HG02759 (cell line): ENCODE data around the gene HNRNPA3.
A peak's percentile ranks its signal among the peaks of the same experiment; 100 is the strongest.
"Not testable (repeated sequence)": the region's sequence is repeated elsewhere in the genome, so short reads cannot be mapped to it uniquely, and the experiment has no call there.

Experiments used
- ATAC-seq: cut with Tn5 transposase; IDR thresholded peaks from one replicate; pipeline ENCODE4 v1.9.1; 2021; ENCODE audit warnings: mild to moderate bottlenecking, moderate library complexity; ENCODE audit not compliant: unreplicated experiment

HNRNPA3 gene

DNA sequence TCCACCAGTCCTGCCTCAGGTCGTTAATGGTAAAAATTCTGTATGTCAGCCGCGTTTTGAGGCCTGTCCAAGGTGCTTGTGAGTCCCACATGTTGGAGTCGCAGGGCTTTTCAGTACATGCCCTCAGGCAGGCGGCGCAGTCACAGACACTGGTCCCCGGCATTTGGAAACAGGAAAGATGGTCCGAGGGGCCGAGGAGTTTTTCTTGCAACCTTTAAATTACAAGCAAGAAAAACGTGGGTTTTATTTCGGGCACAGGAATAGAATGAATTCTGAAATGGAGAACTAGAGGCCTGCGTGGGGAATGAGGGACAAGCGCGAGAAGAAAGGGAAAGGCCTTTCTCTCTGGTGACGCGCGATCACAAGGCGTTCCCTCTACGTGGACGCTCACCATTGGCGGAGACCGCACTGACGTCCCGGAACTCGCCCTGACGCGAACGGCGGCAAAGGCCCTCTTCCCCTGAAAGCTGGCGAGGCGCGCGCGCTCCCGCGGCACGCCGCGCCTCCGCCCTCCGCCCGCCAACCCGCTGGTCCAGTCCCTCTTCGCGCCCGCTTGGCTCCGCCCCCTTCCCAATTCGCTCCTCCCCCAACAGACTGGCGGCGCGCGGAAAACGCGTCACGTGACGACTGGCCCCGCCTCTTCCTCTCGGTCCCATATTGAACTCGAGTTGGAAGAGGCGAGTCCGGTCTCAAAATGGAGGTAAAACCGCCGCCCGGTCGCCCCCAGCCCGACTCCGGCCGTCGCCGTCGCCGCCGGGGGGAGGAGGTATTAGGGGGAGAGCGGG lies at the start of gene HNRNPA3:
HNRNPA3 (plus strand) TSS at position 689 of the 785 bp plus-strand sequence; CDS start at position 695, 6 bp downstream.
- peak; percentile 88 for ATAC-seq

DNA sequence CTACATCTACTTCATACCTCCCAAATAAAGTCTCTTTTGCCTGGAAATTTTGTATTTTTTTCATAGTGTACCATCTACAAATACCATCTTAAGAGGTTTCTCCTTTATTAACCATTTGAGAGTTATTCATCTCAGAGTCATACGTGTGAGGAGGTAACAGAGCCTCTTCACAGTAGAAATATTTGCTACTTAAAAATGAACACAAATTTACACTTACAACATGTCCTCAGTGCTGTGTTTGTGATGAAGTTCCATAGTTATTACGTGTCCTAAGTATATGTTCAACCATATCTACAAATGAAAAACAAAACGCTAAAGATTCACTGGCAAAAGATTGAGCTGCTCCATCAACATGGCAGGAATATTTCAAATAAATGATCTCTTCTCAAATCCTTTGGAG lies 48.5 kb upstream of the HNRNPA3 start:
- ATAC-seq: no peak

DNA sequence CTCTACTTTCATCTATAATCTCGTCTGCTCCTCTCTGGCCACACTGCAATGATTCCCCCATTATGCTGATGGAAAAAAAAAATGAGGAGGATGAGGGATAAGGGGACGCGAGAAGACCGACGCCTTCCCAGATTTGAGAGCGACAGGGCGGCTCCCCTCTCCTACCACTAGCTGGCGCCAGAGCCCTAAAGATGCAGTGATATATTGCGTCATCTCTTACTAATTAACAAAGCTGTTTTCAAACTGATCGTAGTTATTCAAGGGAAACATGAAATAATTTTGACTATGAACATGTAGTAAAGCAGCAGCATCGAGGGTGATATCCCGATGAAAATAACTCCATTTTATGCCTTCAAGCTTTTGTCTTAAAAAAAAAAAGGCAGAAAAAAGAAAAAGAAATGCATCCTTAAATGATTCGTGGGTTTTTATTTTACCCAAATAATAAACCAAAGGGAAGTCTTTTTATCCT lies 48.0 kb upstream of the HNRNPA3 start:
- peak; percentile 58 for ATAC-seq

DNA sequence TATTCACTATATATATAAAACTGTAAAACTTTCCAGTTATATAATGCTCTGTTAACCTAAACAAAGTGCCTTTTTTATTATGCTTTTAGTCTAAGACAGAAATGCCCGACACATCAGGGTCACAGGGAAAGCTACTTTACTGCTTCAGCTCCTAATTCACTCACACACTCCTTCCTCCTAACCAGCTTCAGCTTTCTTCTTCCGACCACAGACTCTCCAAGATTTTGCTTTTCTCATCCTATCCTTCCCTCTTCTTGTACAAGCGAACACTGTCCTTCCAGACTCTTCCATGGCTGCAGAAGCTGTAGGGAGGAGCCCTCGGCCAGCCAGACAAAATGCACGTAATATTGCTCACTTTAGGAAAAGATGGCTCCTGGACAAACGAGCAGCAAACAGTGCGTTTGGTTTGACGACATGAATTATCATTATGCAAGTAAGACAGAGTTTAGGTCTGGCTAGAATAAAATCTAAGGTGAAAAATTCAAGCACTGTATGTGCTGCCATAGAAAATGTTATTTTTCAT lies 47.5 kb upstream of the HNRNPA3 start:
- ATAC-seq: no peak

DNA sequence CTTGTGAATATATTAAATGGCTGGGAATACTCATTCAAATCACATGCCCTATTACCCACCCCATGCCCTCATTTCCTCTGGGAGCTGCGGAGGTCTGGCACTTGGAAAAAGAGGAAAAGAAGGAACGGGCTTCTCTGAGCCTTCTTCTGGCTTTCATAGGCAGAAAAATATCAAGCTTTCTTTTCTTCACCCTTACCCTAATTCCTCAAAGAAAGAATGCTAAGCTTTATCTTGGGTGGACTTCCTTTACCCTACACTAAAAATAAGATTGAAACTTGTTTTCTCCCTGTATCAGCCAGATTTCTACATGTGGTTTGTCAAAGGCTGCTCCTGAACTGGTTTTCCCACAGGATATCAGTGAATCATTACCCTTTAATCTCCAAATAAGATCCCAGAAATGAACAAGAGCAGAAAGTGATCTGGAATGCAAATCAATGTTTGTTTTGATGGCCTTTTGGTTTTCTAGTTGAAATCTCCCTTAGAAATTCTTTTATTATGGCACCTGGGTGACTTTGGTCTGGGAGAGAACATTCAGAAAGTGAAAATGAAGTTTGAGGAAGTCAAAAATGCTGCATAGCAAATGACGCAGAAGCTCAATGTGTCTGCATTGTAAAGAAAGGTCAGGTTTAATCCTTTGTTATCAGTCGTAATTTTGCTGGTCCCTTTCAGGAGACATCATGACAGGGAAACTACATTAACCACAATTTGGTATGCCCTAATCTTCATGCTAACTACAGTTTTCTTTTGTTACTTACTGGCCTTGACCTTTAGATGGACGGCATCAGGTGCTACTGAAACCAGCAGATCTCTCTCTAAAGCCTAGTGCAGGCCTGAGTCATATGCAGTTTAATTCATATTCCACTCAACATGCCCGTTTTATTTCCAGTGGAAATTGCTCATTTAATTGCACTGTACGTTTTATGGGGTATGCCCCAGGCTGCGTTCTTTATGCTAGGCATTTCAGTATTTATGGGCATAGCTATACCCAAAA lies 46.6 kb upstream of the HNRNPA3 start:
- peak; percentile 56 for ATAC-seq

DNA sequence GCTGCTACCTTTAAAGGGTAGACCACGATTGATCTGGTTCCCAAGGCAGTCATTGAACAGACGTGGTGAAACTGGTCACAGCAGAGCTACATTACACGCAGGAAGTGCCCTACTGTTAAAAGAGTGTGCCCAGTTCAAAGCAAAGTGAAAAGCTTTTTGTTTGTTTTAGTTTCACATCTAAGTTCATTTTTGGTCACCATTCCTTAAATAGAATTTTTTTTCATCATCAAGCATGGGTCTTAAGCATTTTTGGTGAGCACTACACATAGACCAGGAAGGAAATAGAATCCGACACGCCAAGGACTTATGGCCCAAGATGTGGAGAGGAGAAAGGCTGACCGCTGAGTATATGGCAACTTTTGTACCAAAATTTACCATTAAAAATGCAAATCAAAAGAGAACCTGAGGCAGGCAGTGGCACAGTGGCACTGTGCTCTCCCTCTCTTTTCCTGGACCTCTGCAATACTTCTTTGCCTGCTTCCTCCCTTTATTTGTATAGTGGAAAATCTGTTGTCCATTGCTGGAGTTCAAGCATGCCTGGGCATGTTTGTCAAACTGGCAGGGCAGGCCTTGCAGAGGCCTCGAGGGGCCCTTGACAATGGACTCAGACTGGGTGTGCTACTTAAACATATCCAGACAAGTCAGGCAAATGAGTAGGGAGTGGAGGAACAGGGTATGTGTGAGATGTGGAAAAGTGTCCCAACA lies 42.6 kb upstream of the HNRNPA3 start:
- peak; percentile 68 for ATAC-seq

DNA sequence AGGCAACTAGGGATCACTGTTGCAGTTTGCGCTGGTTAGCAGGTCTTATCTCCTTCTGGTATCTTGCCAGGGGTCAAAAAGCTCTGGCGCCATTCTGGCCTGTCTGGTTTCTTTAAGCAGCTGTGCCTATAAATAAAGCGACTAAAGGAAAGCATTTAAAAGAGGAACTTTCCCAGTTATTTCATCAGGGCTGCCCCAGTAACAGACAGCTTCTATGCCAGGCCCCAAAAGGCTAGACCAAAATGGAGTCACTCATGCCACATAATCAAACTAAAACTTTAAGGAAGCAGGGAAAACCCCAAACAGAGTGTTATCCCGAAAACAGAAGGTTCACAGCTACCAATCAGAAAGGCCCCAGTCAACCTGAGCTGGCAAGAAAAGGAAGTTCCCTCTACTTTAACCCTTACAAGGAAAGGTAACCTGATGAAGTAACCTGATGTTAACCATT lies 41.2 kb upstream of the HNRNPA3 start:
- no peak for ATAC-seq

DNA sequence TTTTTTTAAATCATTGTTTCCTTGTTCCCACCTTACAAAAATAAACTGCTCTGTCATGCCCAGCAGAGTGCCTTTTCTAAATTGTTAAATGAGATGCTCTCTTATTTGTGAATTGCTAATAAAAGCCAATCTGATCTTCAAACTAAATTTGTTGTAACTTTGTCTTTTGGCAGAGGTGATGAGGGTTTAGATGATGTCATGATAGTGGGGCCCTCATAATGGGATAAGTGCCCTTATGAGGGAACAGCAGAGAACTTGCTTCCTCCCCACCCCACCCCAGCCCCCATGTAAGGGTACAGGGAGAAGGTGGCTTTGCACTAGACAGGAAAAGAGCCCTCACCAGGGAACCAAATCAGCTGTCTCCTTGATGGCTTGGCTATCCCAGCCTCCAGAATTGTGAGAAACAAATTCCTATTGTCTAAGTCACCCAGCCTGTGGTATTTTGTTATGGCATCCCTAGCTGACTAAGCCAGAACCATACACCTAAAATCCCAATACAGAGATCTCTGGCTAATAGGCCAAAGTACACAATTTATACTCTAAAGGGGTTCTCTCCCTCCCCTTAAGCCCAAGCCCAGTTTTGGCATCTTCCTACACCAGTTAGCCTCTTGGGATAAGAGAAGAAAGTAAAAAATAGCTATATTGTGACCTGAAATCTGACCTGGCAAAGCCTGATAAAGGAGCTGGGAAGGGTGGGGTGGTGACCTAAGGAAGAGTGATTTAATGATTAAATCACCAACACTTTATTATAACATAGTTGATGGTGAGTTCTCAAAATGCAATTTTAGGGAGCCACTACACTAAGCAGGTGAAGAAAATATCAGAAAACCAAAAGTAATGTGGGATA lies 40.3 kb upstream of the HNRNPA3 start:
- ATAC-seq: no peak

DNA sequence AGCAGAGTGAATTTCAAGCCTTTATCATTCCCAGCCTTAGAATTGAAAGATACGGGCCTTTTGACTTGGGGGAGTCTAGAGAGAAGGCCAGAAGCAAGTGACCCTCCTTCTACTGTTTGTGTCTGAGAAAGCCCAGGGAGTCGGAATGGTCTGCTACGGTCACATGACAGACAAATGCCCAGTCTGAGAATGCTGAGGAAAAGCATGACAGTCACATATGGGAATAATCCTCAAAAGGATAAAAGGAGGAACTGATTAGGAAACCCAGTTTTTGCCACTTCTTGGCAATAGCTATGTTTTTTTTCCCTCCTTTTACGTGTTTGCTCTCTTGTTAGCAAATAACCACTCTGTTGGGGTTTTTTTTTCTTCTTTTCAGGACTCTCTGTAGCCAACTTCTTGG lies 38.1 kb upstream of the HNRNPA3 start:
- ATAC-seq: no peak

DNA sequence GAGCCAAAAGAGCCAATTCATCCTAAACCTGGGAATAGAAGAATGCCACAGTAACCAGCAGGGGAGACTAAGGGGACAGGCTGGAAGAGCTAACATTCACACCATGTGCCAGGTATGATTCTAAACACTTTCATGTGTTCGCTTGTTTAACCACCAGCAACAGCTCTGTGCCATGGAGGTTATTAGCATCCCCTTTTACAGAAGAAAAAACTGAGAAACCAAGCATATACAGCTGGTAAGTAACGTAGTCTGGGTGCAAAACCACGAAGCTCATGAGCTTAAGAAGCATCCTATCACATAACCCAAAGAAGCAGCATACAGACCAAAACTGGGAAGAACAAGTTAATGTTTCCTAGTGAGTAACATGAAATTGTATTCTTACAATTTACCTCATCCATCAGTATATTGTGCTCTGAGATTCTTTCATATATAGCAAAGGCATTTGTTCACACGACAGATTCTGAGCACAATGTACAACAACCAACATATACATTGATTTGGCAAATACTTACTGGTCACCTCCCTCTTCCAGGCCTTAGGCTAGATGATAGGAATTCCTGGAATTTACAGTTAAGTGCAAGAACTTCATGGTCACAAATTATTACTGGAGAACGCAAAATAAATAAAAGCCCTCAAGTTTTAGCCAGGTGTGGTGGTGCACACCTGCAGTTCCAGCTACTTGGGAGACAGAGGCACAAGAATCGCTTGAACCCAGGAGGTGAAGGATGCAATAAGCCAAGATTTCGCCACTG lies 36.5 kb upstream of the HNRNPA3 start:
- no peak for ATAC-seq

DNA sequence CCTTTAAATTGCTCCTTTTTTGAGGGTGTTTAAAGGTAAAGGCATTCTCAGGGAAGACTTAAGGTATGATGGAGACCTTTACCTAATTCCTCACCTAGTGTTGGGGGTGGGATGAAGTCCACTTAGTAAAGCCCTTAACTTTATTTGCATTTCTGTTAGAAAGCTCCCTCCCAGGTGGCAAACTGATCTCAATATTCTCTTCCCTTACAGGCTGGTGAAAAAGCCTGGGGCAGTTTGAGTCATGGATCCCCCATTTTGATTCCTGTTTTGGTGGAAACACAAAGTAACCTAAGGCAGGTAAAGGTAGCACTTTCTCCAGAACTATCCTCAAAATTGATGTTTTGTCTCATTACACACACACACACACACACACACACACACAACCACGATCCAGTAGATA lies 33.8 kb upstream of the HNRNPA3 start:
- no peak for ATAC-seq

DNA sequence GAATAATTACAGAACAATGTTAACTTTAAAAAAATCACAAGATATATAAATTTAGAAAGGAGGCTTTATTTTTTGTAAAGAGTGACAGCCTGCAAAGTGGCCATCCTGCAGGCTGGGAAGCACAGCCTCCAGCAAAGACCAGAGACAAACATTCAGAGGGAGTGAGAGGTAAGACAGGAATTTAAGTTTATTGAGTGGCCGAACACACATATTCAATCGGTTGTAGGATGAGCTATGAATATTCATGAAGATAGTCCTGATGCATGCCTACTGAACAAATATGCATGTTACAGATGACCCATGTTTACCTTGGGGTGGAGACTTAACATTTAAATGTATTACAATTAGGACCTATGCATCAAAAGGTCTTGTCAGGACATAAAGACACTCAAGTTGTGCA lies 33.4 kb upstream of the HNRNPA3 start:
- ATAC-seq: no peak

DNA sequence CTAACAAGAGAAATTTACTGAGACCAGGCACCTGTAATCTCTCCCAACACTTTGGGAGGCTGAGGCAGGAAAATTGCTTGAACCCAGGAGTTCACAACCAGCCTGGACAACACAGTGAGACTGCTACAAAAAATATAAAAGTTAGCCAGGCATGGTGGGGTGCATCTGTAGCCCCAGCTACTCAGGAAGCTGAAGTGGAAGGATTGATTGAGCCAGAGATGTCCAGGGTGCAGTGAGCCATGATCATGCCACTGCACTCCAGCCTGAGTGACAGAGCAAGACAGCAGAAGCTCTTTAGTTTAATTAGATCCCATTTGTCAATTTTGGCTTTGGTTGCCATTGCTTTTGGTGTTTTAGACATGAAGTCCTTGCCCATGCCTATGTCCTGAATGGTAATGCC lies 32.9 kb upstream of the HNRNPA3 start:
- ATAC-seq: not testable (repeated sequence)

DNA sequence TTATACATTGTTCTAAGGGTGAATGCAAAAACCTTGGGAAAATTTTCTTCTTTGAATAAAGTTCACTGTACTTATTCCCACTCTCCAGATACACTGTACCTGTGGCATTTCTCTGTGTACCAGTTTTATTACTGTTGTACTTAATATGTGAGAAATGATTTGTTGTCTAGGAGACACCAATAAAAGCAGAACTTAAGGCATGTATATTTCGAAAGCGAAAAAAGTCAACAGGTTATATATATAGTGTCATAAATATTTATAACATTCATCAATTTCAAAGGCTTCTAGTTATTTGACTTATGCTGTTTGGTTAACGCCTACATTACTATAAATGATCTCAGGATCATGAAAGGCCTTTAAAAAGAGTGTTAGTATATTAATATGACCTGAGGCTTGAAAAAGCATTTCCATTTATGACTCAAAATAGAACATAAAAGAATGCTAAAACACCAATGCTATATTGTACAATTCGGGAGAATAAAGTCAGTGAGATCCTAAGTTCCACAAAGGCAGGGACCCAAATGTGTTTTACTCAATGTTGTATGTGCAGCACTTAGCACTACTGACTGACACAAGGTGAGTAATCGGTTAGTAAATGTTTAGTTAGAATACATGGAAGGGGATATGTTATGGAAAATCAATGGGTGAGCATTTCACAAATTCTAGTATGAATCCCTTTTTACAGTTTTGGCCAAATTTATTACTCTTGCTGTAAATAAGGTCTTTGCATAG lies 32.2 kb upstream of the HNRNPA3 start:
- ATAC-seq: no peak

DNA sequence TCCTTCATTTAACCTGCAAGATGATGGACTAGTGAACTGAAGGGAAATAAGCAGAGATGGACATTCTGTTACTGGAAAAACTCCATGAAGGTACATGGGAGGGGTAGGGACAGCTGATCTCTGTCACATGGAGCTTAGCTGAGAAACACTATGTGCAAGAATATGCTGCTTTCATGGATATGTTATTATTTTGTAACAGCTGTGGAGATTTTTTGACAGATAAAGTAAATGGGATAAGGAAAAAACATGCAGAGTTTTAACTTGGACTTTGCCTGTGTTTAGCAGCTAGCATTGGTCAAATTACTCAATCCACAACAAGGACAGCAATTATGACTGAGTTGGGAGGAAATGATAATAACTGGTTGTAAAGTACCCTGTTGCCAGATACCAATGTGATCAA lies 28.7 kb upstream of the HNRNPA3 start:
- ATAC-seq: no peak

DNA sequence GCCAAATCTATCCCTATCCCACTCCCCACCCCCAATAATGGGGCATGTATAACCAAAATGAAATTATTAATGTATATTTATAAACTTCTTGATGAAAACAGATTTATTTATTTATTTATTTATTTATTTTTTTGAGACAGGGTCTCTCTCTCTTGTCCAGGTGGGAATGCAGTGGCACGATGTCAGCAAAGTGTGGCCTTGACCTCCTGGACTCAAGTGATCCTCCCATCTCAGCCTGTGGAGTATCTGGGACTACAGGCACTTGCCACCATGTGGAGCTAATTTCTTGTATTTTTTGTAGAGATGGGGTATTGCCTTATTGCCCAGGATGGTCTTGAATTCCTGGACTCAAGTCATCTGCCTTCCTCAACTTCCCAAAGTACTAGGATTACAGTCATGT lies 28.0 kb upstream of the HNRNPA3 start:
- ATAC-seq: no peak

DNA sequence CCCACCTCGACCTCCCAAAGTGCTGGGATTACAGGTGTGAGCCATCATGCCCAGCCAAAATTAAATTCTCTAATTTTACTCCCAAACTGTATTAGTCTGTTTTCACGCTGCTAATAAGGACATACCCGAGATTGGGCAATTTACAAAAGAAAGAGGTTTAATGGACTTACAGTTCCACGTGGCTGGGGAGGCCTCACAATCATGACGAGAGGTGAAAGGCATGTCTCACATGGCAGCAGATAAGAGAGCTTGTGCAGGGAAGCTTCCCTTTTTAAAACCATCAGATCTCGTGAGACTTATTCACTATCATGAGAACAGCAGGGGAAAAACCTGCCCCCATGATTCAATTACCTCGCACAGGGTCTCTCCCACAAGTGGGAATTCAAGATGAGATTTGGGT lies 26.6 kb upstream of the HNRNPA3 start:
- not testable (repeated sequence) for ATAC-seq

DNA sequence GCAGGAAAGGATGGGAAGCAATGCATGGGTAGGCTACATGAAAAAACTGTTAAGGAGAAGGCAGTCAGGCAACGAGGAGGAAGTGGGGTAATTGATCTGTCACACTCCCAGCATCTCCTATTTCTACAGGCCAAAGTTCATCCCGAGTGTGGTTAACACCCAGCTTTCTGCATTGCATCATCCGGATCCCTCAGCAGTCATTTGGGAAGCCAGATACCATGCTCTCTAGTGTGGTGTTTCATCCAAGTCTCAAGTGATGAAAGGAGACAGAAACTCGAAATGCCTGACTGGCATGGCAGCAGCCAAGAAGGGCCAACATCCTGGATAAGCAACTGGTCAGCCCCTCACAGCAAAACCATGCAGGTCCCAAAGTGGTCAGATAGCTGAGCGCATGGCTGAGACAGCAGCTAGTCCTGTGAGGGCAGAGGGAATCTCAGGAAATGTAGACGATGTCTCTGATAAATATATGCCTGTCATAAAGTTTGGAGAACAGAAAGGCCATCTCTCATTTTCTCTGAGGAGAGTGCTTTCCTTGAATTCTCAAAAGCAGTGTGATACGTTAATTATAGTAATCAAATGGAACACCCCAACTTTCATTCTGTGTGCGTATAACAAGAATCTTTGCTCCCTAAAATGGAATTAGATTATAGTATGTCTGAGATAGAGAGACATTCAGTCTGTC lies 24.8 kb upstream of the HNRNPA3 start:
- no peak for ATAC-seq
